ENCODE results near the gene PPY.
A peak's percentile ranks its signal among the peaks of the same experiment; 100 is the strongest.
"Not testable (repeated sequence)": the region's sequence is repeated elsewhere in the genome, so short reads cannot be mapped to it uniquely, and the experiment has no call there.

The PPY gene

DNA sequence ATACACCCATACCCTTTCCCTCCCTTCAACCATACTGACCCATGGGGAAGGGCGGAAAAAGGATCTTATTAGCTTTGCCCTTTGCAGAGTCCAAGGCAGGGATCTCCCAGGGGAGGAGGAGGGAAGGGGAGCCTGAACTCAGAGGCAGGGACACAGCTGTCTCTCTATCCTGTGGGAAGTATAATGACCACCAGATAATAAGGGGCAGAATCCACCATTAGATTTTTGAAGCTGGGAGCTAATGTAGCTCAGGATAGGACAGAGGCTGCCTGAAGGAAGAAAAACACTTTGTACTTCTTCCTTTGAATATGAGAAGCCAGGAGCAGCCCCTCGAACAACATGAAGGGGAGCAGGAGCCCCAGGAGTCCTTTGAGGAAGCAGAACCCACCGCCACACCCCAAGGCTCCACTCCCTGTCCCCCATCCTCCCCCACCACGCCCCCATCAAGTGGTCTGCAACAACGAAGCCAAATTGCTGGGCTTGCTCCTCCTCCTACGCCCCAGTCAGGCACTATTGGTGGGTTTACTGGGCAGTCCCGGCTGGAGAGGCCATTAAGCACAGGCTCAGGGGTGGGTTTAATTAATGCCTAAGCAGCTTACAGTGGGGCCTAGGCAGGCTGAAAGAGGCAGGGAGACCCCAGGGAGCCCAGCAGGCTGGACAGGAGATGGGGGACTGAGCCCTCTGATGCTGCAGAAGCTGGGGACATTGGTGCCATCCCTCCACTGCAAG is 40.3 kb downstream of the PPY start:
- DNase-seq = no peak

DNA sequence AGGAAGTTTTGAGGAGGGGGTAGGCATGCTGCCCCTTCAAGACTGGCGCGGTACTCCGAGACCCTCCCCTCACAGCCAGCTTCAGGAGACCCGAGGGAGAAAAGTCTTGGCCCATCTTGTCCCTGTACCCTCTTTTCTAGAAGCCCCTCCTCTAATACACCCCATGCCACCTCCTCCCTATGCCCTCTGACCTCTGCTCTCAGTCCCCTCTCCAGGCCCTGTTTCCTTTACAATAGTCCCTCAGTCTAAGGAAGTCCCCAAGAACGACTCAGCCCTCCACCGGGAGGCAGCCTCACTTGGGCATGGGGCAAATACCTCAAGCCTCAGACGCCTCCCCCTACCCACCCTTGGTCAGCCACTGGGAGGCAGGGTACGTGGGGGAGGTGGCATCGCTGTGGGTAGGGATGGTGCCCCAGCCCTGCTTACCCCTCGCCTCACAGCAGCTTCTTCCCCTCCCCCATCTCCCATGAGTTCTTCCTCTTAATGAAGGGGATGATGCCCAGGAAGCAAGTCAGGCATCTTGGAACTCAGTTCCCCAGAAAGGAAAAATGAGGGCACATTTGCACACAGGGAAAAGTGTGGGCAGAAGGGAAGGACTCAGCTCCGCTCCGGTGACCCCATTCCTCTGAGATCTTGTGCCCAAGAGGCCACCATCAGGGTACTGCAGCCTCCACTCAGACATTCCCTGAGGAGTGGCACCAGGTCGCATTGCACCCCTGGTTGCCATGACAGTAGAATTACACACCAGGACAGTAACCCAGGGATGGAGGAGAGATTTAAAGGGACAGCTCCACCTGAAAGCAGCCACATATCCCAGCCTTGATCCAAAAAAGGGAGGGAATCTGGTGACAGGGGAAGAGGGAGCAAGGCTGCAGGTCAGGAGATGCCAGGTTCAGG is 41.2 kb downstream of the PPY start:
- no peak for DNase-seq

DNA sequence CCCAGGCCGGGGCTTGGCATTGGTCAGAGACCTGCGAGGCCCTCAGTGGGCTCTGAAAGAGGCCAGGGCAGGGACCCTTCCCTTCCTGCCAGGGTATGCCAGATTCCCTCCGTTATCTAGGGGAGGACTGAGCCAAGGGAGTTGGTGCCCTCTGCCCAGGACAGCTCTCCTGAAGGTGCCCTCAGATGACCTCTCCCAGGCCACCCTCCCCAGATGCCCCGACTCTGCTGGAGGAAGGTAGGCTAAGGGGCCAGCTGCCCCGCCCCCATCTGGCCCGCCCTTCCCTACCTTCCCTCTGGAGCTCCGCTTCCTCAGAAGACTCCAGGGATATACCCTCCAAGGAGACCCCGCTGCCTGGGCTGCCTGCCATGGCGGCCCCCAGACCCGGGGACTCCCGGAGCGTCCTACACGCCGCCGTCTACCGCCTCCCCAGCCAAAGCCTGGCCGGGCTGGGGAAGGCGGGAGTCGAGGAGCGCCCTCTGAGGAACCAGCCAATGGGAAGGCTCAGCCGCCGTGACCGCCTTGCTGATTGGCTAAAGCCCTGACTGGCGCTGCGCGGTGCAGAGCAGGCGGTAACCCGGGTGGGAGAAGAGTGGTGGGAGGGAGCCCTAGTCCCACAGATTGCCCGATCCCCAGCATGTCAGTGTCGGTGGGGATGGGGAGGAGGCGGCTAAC is 42.0 kb downstream of the PPY start:
- peak; percentile 89 for DNase-seq

DNA sequence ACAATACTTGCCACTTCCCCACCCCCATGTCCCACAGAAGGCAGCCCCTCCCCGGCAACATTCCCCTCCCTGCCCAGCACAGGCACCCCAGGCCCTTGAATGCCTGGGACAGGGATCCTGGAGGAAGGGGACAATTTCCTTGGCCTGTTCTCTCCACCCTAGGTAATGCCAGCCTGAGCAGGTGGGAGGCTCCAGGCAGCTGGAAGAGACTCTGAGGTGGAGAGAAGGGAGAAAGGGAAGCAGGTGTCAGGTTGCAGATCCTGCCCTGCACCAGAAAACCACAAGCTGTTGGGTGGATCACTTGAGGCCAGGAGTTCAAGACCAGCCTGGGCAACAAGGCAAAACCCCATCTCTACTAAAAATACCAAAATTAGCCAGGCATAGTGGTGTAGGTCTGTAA is 43.8 kb downstream of the PPY start:
- peak; percentile 6 for DNase-seq

DNA sequence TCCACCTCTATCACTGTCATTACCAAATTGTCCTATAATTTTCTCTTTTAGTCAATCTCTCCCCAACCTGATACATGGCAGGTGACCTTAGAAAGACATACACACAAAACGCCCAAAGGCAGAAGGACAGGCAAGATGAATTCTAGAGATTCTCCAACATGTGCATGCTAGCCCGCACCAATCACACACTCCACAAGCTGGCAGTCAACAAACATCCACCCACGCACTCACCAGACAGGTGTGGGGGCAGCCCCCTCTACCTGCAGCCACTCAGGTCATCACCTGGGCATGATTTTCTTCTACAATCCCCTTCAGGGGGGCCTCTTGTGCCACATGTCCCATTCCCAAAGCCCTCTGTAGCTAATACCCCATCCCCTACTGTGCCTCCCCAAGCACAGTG is 44.4 kb downstream of the PPY start:
- no peak for DNase-seq

DNA sequence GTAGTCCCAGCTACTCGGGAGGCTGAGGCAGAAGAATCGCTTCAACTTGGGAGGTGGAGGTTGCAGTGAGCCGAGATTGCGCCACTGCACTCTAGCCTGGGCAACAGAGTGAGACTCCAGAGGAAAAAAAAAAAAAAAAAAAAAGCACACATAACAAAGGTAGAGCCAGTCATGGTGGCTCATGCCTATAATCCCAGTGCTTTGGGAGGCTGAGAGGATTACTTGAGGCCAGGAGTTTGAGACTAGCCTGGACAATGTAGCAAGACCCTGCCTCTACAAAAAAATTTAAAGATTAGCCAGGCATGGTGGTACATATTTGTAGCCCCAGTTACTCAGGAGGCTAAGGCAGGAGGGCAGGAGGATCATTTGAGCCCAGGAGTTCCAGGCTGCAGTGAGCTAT is 47.8 kb downstream of the PPY start:
- DNase-seq = not testable (repeated sequence)

DNA sequence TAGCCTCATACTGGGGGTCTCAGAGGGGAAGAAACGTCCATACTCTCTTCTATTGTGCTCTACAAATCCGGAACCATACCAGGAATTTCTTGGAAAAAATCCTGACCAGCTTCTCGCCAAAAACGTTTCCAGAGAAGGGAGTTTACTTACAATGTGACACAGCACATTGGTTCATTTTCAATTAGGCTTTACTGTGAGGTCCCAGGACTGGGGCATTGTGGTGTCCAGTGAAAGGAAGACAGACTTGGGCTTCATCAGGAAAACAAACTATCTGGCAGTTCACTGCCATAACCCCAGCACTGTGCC is 49.7 kb downstream of the PPY start:
- DNase-seq = no peak

DNA sequence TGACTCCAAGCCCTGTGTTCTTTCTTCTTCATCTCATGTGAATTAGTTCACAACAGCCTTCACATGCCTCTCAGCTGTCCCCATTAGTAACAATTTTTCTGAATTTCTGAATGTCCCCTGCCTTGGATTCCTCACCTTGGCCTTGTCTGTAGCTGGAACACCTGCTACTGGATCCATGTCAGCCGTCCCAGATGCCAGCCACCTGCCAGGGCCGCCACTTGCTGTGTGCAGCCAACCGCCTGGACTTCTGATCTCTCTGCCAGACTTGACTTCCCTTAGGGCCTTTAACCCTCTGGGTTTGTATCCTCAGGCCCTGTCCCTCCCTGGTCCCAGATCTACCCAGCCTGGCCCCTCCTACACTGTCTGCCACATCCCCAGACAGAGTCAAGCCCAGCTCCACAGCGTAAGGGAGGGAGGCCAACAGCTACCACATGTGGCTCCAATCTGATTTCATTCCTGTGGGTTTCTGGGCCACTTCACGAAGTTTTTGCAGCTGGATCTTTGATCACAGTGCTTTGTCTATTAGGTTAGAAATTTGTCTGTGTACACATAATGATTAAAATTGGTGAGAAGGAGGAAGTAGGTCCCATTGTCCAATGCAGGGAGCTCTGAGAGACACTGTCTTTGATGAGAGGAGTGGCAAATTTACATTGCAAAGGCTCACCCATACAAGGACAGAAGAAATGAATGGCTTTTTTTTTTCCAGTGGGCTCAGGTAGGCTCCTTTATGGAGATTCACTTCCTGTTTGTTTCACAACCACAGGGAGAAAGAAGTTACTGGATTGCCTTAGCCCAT is 50.2 kb downstream of the PPY start:
- no peak for DNase-seq

Measured in NCI-H226 (cell line).